T-helper 22 cell (primary cell): Measurements from ENCODE around the gene FAM83G.
"Not testable (repeated sequence)": the region's sequence is repeated elsewhere in the genome, so short reads cannot be mapped to it uniquely, and the experiment has no call there.

Experiments used
- DNase-seq: peaks from one replicate; pipeline ENCODE4 v3.0.0-alpha.2; 2020; ENCODE audit warnings: low read depth

Gene FAM83G

GRCh38 chr17:18966831-18967624 is 37.5 kb downstream of the FAM83G start:
- no peak for DNase-seq

GRCh38 chr17:18965530-18966236 is 38.9 kb downstream of the FAM83G start:
- DNase-seq, result no peak

- no peak for DNase-seq
Observed at GRCh38 chr17:18964550-18964949, 40.0 kb downstream of the FAM83G start.

GRCh38 chr17:18964018-18964351 is 40.6 kb downstream of the FAM83G start:
- no peak for DNase-seq

- DNase-seq, result no peak
Observed at GRCh38 chr17:18963126-18964017, 41.2 kb downstream of the FAM83G start.

GRCh38 chr17:18962494-18962815 is 42.1 kb downstream of the FAM83G start:
- no peak for DNase-seq

- no peak for DNase-seq
Observed at GRCh38 chr17:18961634-18962493, 42.7 kb downstream of the FAM83G start.

GRCh38 chr17:18960803-18961511 is 43.6 kb downstream of the FAM83G start:
- peak; percentile 23 for DNase-seq

- DNase-seq, result no peak
Observed at GRCh38 chr17:18960241-18960665, 44.3 kb downstream of the FAM83G start.

- no peak for DNase-seq
Observed at GRCh38 chr17:18959845-18960240, 44.7 kb downstream of the FAM83G start.

- DNase-seq, result no peak
Observed at GRCh38 chr17:18959071-18959844, 45.3 kb downstream of the FAM83G start.

GRCh38 chr17:18958611-18959010 is 46.0 kb downstream of the FAM83G start:
- no peak for DNase-seq

GRCh38 chr17:18957831-18958230 is 46.7 kb downstream of the FAM83G start:
- no peak for DNase-seq

GRCh38 chr17:18956581-18956980 is 48.0 kb downstream of the FAM83G start:
- no peak for DNase-seq

GRCh38 chr17:18956021-18956420 is 48.5 kb downstream of the FAM83G start:
- not testable (repeated sequence) for DNase-seq

- no peak for DNase-seq
Observed at GRCh38 chr17:18955009-18955408, 49.6 kb downstream of the FAM83G start.

- no peak for DNase-seq
Observed at GRCh38 chr17:18954321-18954720, 50.2 kb downstream of the FAM83G start.

GRCh38 chr17:18953231-18953728 is 51.3 kb downstream of the FAM83G start:
- DNase-seq, result no peak

GRCh38 chr17:18951941-18952842 is 52.4 kb downstream of the FAM83G start, which contains the start of gene SLC5A10:
Gene SLC5A10 (plus strand): TSS chr17:18952165. CDS start chr17:18952206, 41 bp downstream.
- no peak for DNase-seq
